Activated naive CD8-positive, alpha-beta T cell treated with anti-CD3 and anti-CD28 coated beads, Interleukin-2, amount 50 U/mL, for 16 hours (primary cell): ENCODE measurements around the gene LDLRAD4.
"Not testable (repeated sequence)": the region's sequence is repeated elsewhere in the genome, so short reads cannot be mapped to it uniquely, and the experiment has no call there.

Source experiments
- DNase-seq: peaks from one replicate; pipeline ENCODE4 v3.0.0-alpha.2; 2020; ENCODE audit warnings: low read depth, low spot score

LDLRAD4 gene

GRCh38 chr18:13486686-13487085 is 268.1 kb downstream of the LDLRAD4 start:
- no peak for DNase-seq

- no peak for DNase-seq
These were observed 268.7 kb downstream of the LDLRAD4 start for GRCh38 chr18:13487237-13487636.

DNA sequence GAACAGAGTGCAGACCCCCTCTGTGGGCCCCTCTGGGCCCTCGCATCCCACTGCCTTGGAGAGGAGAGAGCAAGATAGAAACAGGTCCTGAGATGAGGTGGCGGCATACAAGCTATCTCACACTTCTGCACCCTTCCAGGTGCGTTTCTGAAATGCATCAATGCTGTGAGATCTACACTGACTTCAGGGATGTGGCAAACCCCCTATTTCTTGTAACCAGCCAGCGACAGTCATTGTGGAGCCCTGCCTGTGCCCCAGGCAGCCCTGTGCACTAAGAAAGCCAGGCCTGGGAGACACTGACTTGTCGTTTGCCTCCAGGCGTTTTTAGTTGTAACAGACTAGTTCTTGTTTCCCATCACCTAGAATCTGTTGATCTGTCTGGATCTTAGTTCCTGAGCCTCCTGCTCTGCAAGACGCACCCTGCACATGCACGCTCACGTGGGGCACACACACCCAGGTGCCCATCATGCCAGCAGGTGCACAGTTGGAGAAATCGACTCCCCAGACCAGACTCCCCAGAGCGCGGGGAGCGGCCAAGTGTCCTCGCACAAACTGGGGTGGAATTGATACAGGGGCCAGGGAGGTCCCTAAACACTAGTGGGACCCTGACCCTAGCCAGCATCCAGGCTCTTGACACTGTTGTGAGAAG is 269.8 kb downstream of the LDLRAD4 start:
- no peak for DNase-seq

DNA sequence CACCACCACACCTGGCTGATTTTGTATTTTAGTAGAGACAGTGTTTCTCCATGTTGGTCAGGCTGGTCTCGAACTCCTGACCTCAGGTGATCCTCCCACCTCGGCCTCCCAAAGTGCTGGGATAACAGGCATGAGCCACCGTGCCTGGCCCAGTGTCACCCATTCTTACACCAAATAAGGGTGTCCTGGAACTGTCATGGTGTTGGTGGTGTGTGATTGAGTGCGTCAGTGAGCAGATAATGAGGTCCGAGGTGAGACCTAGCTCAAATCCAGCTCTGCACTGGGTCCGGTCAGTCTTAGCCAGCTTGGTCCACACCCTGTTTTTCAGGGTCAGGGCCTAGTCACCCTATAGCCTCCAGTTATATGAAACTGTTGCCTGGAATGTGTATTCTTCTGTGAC is 270.7 kb downstream of the LDLRAD4 start:
- not testable (repeated sequence) for DNase-seq

DNA sequence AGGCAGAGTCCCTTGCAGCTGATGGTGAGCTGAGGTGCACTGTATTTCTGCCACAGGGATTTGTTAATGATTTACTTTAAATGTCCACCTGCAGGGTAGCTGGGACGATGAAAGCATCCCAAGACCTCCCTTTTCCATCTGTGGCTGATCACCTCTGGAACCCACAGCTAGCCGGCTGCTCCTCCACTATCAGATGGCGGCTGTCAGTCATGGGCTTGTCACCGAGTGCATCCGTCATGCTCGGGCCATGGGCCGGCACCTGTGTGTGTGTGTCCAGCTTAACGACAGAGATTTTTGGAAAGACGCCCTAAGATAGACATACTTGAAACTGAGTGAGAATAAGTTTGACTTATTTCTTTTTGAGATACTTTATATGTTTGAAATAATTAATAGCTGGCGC is 272.6 kb downstream of the LDLRAD4 start:
- no peak for DNase-seq

DNA sequence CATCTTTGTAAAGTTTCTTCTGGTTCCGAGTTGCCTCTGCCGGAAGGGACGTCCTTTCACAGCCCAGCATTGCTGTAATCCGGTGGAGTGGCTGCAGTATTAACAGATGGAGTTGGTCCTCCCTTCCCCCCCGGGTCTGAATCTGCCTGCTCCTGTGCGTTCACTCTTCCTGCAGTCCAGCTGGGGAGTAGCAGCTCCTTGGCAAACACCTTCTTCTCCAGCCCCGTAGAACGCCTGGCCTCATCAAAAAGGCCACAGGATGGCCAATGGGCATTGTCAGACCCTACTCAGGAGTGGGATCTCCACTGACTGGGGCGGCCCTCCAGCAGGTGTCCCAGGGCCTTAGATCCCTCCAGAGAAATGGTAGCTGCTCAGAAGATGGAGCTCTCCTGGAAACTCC is 273.8 kb downstream of the LDLRAD4 start:
- no peak for DNase-seq

DNA sequence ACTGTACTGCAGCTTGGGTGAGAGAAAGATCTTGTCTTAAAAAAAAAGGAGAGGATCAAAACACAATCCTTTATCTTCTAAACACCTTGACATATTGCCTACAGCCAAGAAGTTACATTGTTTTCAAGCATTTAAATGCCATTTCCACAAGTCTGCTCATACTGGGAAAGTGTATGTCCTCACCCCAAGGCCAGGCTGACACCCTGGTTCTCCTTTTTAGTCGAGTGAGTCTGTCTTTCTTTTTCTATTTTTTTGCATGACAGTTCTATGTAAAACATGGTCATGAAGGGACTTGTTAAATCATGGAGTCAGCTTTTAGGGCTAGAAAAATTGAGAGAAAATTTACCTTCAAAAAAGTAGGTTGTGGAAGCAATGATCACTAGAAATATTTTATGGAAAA is 274.5 kb downstream of the LDLRAD4 start:
- DNase-seq = no peak

GRCh38 chr18:13493725-13494124 is 275.2 kb downstream of the LDLRAD4 start:
- DNase-seq = no peak

GRCh38 chr18:13494871-13495445 is 276.4 kb downstream of the LDLRAD4 start:
- no peak for DNase-seq

- DNase-seq = no peak
These were observed 277.4 kb downstream of the LDLRAD4 start for GRCh38 chr18:13495961-13496360.

DNA sequence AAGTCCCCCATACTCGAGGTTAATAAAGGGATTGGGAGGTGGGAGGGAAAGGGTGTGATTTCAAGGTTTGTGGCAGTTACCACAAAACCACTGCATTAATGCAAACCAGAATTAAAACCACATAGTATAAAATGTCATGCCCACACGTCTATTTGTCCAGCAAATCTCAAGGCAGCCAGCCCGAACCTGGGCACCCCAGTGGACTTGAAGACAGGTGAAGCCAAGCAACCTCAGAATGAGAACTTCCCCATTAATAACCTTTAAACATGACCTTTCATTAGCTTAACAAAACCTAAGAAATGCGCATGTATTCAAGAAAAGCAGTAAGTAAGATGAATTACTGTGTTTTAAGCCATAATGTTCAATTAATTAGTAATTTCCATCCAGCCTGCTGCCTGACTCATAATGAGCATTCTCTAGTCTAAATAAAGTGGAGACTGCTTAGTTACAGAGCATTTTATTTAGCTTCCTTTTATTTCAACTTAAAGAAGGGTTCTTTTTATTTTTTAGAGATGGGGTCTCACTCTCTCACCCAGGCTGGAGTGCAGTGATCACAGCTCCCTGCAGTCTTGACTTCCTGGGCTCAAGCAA is 278.2 kb downstream of the LDLRAD4 start:
- no peak for DNase-seq

- no peak for DNase-seq
These were observed 281.2 kb downstream of the LDLRAD4 start for GRCh38 chr18:13499803-13500202.

DNA sequence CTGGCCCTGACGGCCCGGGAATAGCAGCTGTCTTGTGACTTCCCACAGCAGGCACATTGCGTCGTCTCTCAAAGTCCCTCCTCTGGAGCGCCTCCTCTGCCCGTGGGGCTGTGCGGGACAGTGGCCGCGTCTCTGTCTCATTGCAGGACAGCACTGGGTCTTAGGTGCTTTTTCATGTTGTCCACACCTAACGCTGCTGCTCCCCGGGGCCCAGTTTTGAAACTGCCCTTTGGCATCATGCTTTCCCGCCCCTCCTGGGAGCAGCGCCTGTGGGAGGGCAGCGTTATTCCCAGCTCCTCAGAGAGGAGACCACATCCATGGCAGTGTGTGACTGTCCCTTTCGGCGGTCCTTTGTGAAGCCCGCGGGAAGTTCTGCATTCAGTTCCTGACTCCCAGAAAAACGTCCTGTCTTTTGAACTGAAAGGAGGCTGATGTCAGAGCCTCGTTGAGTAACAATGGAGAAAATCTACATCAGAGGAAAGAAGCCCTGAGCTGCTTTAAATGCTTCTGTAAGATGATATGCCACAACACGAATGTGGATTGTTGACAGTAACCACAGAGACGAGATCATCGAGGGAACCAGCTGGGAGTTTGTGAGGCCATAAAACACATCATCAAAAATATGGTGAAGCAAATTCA is 281.8 kb downstream of the LDLRAD4 start:
- no peak for DNase-seq

GRCh38 chr18:13500869-13501542 is 282.4 kb downstream of the LDLRAD4 start:
- no peak for DNase-seq

DNA sequence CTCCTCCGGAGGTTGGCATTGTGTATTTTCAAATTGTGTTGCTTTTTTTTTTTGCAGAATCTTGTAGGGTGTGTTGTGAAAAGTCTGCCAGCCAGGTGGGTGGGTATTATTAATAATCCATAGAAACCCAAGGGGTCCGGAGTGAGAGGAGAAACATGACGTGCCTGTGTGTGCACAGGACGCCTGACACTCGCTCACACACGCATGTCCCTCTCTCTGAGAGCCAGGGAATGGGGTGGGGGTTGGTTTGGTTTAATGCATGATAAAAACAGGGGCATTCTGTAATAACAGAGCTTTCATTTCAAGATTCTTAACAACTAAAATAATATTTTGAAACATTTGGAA is 283.0 kb downstream of the LDLRAD4 start:
- no peak for DNase-seq

GRCh38 chr18:13501891-13502290 is 283.3 kb downstream of the LDLRAD4 start:
- DNase-seq = no peak

DNA sequence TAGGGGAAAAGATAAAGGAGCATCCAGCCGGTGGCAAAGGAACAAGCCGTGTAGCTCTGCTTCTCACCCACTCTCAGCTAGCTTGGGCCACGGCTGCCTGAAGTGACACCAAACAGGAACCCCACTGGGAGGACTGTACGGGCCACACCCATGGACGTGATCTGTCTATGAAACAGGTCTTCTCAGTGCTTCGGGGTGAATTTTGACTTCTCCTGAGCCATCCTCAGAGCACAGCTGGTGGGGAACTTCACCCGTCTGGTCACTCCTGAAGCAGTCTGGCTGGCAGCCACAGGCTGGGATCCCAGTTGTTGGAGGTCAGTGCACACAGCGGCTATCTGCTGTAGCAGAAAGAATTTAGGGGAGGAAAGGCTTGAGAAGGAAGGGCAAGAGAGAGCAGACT is 284.0 kb downstream of the LDLRAD4 start:
- no peak for DNase-seq

DNA sequence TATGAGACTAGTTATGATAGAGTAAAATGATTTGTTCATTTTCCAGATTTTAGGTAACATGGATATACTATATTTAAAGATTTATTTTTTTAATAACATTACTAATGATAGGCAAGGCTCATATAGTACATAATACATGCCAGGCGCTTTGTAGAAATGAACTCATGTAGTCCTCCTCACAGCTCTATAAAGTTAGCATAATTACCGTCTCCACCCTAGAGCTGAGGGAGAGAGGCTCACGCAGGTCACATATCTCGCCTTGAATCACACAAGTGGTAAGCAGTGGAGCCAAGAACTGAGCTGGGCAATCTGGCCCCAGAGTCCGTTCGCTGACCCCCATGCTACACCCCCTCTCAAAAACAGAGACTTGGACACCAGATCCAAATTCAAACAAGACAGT is 285.3 kb downstream of the LDLRAD4 start:
- DNase-seq = no peak

- no peak for DNase-seq
These were observed 287.3 kb downstream of the LDLRAD4 start for GRCh38 chr18:13505780-13506345.

- DNase-seq = no peak
These were observed 292.0 kb downstream of the LDLRAD4 start for GRCh38 chr18:13510594-13510993.

GRCh38 chr18:13511961-13512577 is 293.5 kb downstream of the LDLRAD4 start:
- DNase-seq = no peak

GRCh38 chr18:13513021-13513420 is 294.5 kb downstream of the LDLRAD4 start:
- DNase-seq = no peak
